PC-9 (cell line): Measurements from ENCODE around the gene FADS3. TPM values are rescaled to one million over a fixed set of nuclear protein-coding genes. Genes with fewer than 3 reads are reported as not detected.

Source experiments
- BruUV-seq: library from RNA; stranded (reverse); fragments of 400-500 nt; replicated peaks from 2 replicates; lab custom pipeline; 2021; lab: Mats Ljungman, UMichigan
- CTCF ChIA-PET: fragments of 300-600 bp; sonication (Branson Sonifier 250); formaldehyde crosslinking; loops from one replicate; lab custom pipeline; 2022; ENCODE audit warnings: antibody characterized with exemption; lab: Charles Lee
- POLR2A ChIA-PET: fragments of 300-600 bp; sonication (Branson Sonifier 250); formaldehyde crosslinking; loops from one replicate; lab custom pipeline; 2022; ENCODE audit warnings: antibody characterized with exemption; ENCODE audit not compliant: unreplicated experiment; lab: Charles Lee
- DNase-seq, 2 experiments: peaks; one replicate each; pipeline versions ENCODE4 v3.0.0 to v3.0.0-alpha.2; 2015 to 2022; ENCODE audit warnings: mixed read lengths in 1 of 2
- H2AFZ ChIP-seq: fragments of 200-600 bp; sonication (generic); 2 replicates; pipeline ENCODE4 v1.8.1; 2017; ENCODE audit warnings: antibody characterized with exemption
- H3F3A ChIP-seq: fragments of 200-600 bp; sonication (generic); 2 replicates; pipeline ENCODE4 v1.8.1; 2017; ENCODE audit warnings: antibody characterized with exemption, mild to moderate bottlenecking, low read depth; ENCODE audit not compliant: insufficient read depth
- H3K27ac ChIP-seq: fragments of 200-600 bp; sonication (generic); 2 replicates; pipeline ENCODE4 v1.6.1; 2016; ENCODE audit warnings: mixed run types
- H3K27me3 ChIP-seq: fragments of 200-600 bp; sonication (generic); 2 replicates; pipeline ENCODE4 v1.6.1; 2016; ENCODE audit warnings: low read depth, mixed run types; ENCODE audit not compliant: insufficient read depth
- H3K36me3 ChIP-seq: fragments of 200-600 bp; sonication (generic); 2 replicates; pipeline ENCODE4 v1.6.1; 2016; ENCODE audit warnings: low read depth, mixed run types
- H3K4me1 ChIP-seq: fragments of 200-600 bp; sonication (generic); replicated peaks from 2 replicates; pipeline ENCODE4 v1.6.1; 2016; ENCODE audit warnings: mixed run types; ENCODE audit not compliant: insufficient read depth
- H3K4me2 ChIP-seq: fragments of 200-600 bp; sonication (generic); 2 replicates; pipeline ENCODE4 v1.6.1; 2017; ENCODE audit warnings: mixed run types
- H3K4me3 ChIP-seq: fragments of 200-600 bp; sonication (generic); 2 replicates; pipeline ENCODE4 v1.6.1; 2016; ENCODE audit warnings: mixed run types
- H3K79me2 ChIP-seq: fragments of 200-600 bp; sonication (generic); 2 replicates; pipeline ENCODE4 v1.6.1; 2017; ENCODE audit warnings: low read depth, mixed run types
- H3K9me2 ChIP-seq: fragments of 200-600 bp; sonication (generic); 2 replicates; pipeline ENCODE4 v1.8.1; 2017; ENCODE audit warnings: mild to moderate bottlenecking; ENCODE audit not compliant: insufficient read depth
- H3K9me3 ChIP-seq: fragments of 200-600 bp; sonication (generic); 2 replicates; pipeline ENCODE4 v1.8.1; 2016; ENCODE audit warnings: low read depth; ENCODE audit not compliant: insufficient read depth
- H4K20me1 ChIP-seq: fragments of 200-600 bp; sonication (generic); 2 replicates; pipeline ENCODE4 v1.8.1; 2017; ENCODE audit not compliant: insufficient read depth
- EZH2 ChIP-seq: fragments of 200-600 bp; sonication (generic); IDR thresholded peaks from 2 replicates; pipeline ENCODE4 v1.8.0; 2017; ENCODE audit warnings: antibody characterized with exemption, low read depth
- intact Hi-C: fragments of 100-400 bp; cut with micrococcal nuclease; formaldehyde crosslinking; loops from one replicate; pipeline ENCODE4 v1.10.0; 2022; ENCODE audit not compliant: unreplicated experiment
- total RNA-seq: library from RNA; stranded (reverse); gene quantifications from 2 replicates; pipeline ENCODE4 v1.2.3, GENCODE V29; 2021
- TF ChIP-seq, protein P1 (sequence below): fragments of 200-600 bp; sonication (generic); conservative IDR thresholded peaks from 2 replicates; pipeline ENCODE4 v1.6.1; 2017; ENCODE audit warnings: mixed run types, antibody characterized with exemption, mild to moderate bottlenecking, moderate library complexity

FADS3 gene
- total RNA-seq, 1 experiment from 2014 or later, result 75.5 TPM

DNA sequence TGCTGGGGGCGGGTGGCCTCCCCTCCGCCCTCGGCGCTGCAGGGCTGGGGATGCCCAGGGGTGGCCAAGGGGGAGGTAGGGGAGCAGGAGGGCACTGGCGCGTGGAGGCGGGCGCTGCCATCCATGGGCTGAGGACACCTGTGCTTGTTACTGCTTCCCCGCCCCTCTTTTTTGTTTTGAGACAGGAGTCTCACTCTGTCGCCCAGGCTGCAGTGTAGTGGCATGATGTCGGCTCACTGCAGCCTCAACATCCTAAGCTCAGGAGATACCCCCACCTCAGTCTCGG lies 683 bp upstream of the FADS3 start:
- BruUV-seq, result no TSS peak
- Histone ChIP-seq H3K27me3 (no peaks in the 10 kb centered on the region), H3K36me3 (no peaks in the 10 kb centered on the region), H3K4me2 (peak overlapping the region; percentile 82), H3F3A (peaks cover 30% of the 10 kb centered on the region), H3K9me3 (no peaks in the 10 kb centered on the region), H3K79me2 (no peaks in the 10 kb centered on the region), H3K27ac (no peak overlapping the region), H4K20me1 (no peaks in the 10 kb centered on the region; the same call in 1 of the 2 replicates), H3K4me3 (peak overlapping the region; percentile 94; the same call in 1 of the 2 replicates), H2AFZ (peak overlapping the region; percentile 72; the same call in 1 of the 2 replicates), H3K4me1 (peaks cover 12% of the 10 kb centered on the region), H3K9me2 (no peaks in the 10 kb centered on the region)
- ChIA-PET POLR2A (interaction anchor here (0.6 kb wide), 1 partner anchor 106 kb away, joined by 5 read pairs; no protein-coding TSS in a partner anchor), CTCF (interaction anchor here (0.6 to 0.7 kb wide), 2 partner anchors 10 to 153 kb away, joined by 3 read pairs; no protein-coding TSS in a partner anchor)
- no peak for DNase-seq
- TF ChIP-seq EZH2, result no peak
- TF ChIP-seq, protein P1, sequence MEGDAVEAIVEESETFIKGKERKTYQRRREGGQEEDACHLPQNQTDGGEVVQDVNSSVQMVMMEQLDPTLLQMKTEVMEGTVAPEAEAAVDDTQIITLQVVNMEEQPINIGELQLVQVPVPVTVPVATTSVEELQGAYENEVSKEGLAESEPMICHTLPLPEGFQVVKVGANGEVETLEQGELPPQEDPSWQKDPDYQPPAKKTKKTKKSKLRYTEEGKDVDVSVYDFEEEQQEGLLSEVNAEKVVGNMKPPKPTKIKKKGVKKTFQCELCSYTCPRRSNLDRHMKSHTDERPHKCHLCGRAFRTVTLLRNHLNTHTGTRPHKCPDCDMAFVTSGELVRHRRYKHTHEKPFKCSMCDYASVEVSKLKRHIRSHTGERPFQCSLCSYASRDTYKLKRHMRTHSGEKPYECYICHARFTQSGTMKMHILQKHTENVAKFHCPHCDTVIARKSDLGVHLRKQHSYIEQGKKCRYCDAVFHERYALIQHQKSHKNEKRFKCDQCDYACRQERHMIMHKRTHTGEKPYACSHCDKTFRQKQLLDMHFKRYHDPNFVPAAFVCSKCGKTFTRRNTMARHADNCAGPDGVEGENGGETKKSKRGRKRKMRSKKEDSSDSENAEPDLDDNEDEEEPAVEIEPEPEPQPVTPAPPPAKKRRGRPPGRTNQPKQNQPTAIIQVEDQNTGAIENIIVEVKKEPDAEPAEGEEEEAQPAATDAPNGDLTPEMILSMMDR, result no peak
- intact Hi-C loops, result no loop called here

GRCh38 chr11:61890529-61891330 lies 615 bp downstream of the FADS3 start:
- Histone ChIP-seq H3K36me3 (no peaks in the 10 kb centered on the region), H3K4me3 (peak overlapping the region; percentile 94), H3K27ac (no peak overlapping the region), H3F3A (peaks cover 30% of the 10 kb centered on the region), H3K4me2 (peak overlapping the region; percentile 98), H3K4me1 (peaks cover 12% of the 10 kb centered on the region), H3K79me2 (no peaks in the 10 kb centered on the region), H3K9me3 (no peaks in the 10 kb centered on the region), H3K27me3 (no peaks in the 10 kb centered on the region), H3K9me2 (no peaks in the 10 kb centered on the region), H4K20me1 (no peaks in the 10 kb centered on the region; the same call in 1 of the 2 replicates), H2AFZ (peak overlapping the region; percentile 93)
- peak; percentile 64 to 69 for DNase-seq
- POLR2A ChIA-PET, result interaction anchor here (0.7 kb wide), 1 partner anchor 12 kb away, joined by 3 read pairs; no protein-coding TSS in a partner anchor
- CTCF ChIA-PET, result interaction anchor here (0.6 kb wide), 1 partner anchor 829 kb away, joined by 3 read pairs; no protein-coding TSS in a partner anchor
- no peak for TF ChIP-seq EZH2
- TF ChIP-seq, protein P1, result peak; percentile 32; the same call in 1 of the 2 replicates
- intact Hi-C loops, result loop anchor here (1.0 kb wide), 1 partner anchor 74 kb away; no protein-coding TSS in a partner anchor
- BruUV-seq, result no TSS peak

DNA sequence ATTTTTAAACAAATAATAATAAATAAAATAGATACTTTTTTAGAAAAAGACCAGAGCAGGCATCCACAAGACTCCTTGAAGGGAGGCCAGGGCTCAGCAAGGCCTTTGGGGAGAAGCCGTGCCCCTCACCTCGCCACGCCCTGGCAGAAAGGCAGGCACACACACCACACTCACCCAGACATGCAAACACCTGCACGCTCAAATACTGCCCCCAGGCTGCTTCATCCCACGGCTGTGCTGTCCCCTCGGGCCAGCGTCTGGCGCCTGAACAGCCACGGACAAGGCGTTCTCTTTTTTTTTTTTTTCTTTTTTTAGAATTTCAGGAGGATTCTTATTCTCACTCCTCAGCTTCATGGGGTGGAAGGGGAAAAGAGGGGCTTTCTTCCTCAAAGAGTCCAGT lies 1.5 kb downstream of the FADS3 start:
- peaks cover 12% of the 10 kb centered on the region for H3K4me1 ChIP-seq
- no peak overlapping the region for H3K27ac ChIP-seq
- H3K4me3 ChIP-seq, result peak overlapping the region; percentile 94; the same call in 1 of the 2 replicates
- no peaks in the 10 kb centered on the region for H3K9me2 ChIP-seq
- no peaks in the 10 kb centered on the region; the same call in 1 of the 2 replicates for H4K20me1 ChIP-seq
- no peaks in the 10 kb centered on the region for H3K36me3 ChIP-seq
- ChIA-PET POLR2A (no interaction called here), CTCF (no interaction called here)
- intact Hi-C loops, result loop anchor here (2.0 kb wide), 1 partner anchor 19 kb away; no protein-coding TSS in a partner anchor
- TSS peak; percentile 55 for BruUV-seq
- H3F3A ChIP-seq, result peaks cover 30% of the 10 kb centered on the region
- DNase-seq, result no peak
- no peaks in the 10 kb centered on the region for H3K9me3 ChIP-seq
- H3K79me2 ChIP-seq, result no peaks in the 10 kb centered on the region
- H3K4me2 ChIP-seq, result peak overlapping the region; percentile 98
- TF ChIP-seq EZH2, result no peak
- TF ChIP-seq, protein P1, result no peak
- no peak overlapping the region for H2AFZ ChIP-seq
- no peaks in the 10 kb centered on the region for H3K27me3 ChIP-seq
